ENCODE measurements around the gene CNOT11.

- no peak for TF ChIP-seq CTCF (IDR thresholded peaks at IDR 0.05)
- TF ChIP-seq POLR2A (IDR thresholded peaks at IDR 0.05): no peak
Measured at GRCh38 chr2:101265893-101266499, 13.3 kb downstream of the CNOT11 start.

Measured in testis (tissue), 2 donors.